HepG2 (cell line): ENCODE measurements around the gene METRN. TPM values are rescaled to one million over a fixed set of nuclear protein-coding genes. Genes with fewer than 3 reads are reported as not detected.

Experiments
- ATF7 ChIP-seq, 2 experiments: fragments of 450-650 bp in 1 of 2; sonication (generic) in 1 of 2; formaldehyde crosslinking in 1 of 2; IDR thresholded peaks; 2 replicates each; pipeline versions ENCODE4 v1.4.0 to v1.6.1; 2016 to 2020; ENCODE audit warnings: antibody characterized with exemption in 1 of 2, mild to moderate bottlenecking in 1 of 2, missing genetic modification reagents in 1 of 2
- CCAR2 ChIP-seq: fragments of 200-400 bp; formaldehyde crosslinking; optimal IDR thresholded peaks from 2 replicates; pipeline ENCODE3; 2018; ENCODE audit warnings: low read depth, mild to moderate bottlenecking, low read length, moderate library complexity
- CENPX ChIP-seq: sonication (generic); formaldehyde crosslinking; IDR thresholded peaks from 2 replicates; pipeline ENCODE4 v1.9.0; 2021; ENCODE audit warnings: mild to moderate bottlenecking, missing genetic modification reagents, moderate library complexity
- HNRNPL ChIP-seq: fragments of 200-400 bp; formaldehyde crosslinking; IDR thresholded peaks from 2 replicates; pipeline ENCODE4 v1.6.1; 2017; ENCODE audit warnings: mild to moderate bottlenecking, low read depth, low read length
- MBNL3 ChIP-seq: fragments of 250-450 bp; sonication (Bioruptor Pico); conservative IDR thresholded peaks from 2 replicates; pipeline ENCODE4 v1.8.0; 2022; ENCODE audit warnings: mild to moderate bottlenecking, inconsistent platforms
- NCOR1 ChIP-seq: fragments of 200-600 bp; sonication (generic); IDR thresholded peaks from 2 replicates; pipeline ENCODE4 v1.7.0; 2017; ENCODE audit warnings: antibody characterized with exemption, low read length, borderline replicate concordance
- PCBP1 ChIP-seq: fragments of 200-400 bp; formaldehyde crosslinking; IDR thresholded peaks from 2 replicates; pipeline ENCODE4 v1.6.1; 2017; ENCODE audit warnings: mild to moderate bottlenecking, low read depth, low read length, borderline replicate concordance
- PHB2 ChIP-seq: fragments of 450-650 bp; IDR thresholded peaks from 2 replicates; pipeline ENCODE4 v1.6.1; 2018; ENCODE audit not compliant: partially characterized antibody
- POLR2AphosphoS5 ChIP-seq: IDR thresholded peaks from 2 replicates; pipeline ENCODE4 v1.6.1; 2012; ENCODE audit warnings: low read depth, low read length
- PTBP1 ChIP-seq: fragments of 200-400 bp; formaldehyde crosslinking; IDR thresholded peaks from 2 replicates; pipeline ENCODE4 v1.6.1; 2018; ENCODE audit warnings: low read length, low read depth; ENCODE audit not compliant: poor library complexity, severe bottlenecking
- RCOR2 ChIP-seq: IDR thresholded peaks from 2 replicates; pipeline ENCODE4 v1.6.1; 2016; ENCODE audit warnings: missing biosample characterization, missing genetic modification reagents
- SMAD9 ChIP-seq: sonication (generic); formaldehyde crosslinking; IDR thresholded peaks from 2 replicates; pipeline ENCODE4 v1.5.1; 2020; ENCODE audit warnings: mild to moderate bottlenecking, missing genetic modification reagents
- TSC22D2 ChIP-seq: sonication (generic); formaldehyde crosslinking; IDR thresholded peaks from 2 replicates; pipeline ENCODE4 v1.5.1; 2020; ENCODE audit warnings: missing genetic modification reagents, mild to moderate bottlenecking, borderline replicate concordance
- ZNF276 ChIP-seq: sonication (generic); formaldehyde crosslinking; IDR thresholded peaks from 2 replicates; pipeline ENCODE4 v1.4.0; 2020; ENCODE audit warnings: mild to moderate bottlenecking, low read depth, missing genetic modification reagents
- ZNF547 ChIP-seq: sonication (generic); formaldehyde crosslinking; IDR thresholded peaks from 2 replicates; pipeline ENCODE4 v1.5.1; 2020; ENCODE audit warnings: mild to moderate bottlenecking, missing genetic modification reagents
- ZNF672 ChIP-seq: sonication (generic); formaldehyde crosslinking; IDR thresholded peaks from 2 replicates; pipeline ENCODE4 v1.8.1; 2022; ENCODE audit warnings: missing genetic modification reagents
- ZNF850 ChIP-seq: sonication (generic); formaldehyde crosslinking; conservative IDR thresholded peaks from 2 replicates; pipeline ENCODE4 v1.9.0; 2021; ENCODE audit warnings: mild to moderate bottlenecking, missing genetic modification reagents
- polyA plus RNA-seq, 8 experiments: library from polyadenylated mRNA; depleted of rRNA in 3 of 8; stranded (reverse) in 7 of 8; unstranded in 1 of 8; fragments of >200 nt; fragmentation: Illumina TruSeq in 4 of 8; extraction: Trizol in 4 of 8; gene quantifications; 2 replicates each; pipeline versions ENCODE4 v1.2.1 to v1.2.3, GENCODE V29; 2011 to 2016; ENCODE audit warnings: low read depth in 4 of 8, missing spikeins in 1 of 8, mixed read lengths in 1 of 8; ENCODE audit not compliant: insufficient read depth in 1 of 8
- total RNA-seq, 5 experiments: library from RNA; depleted of rRNA; stranded (reverse); fragments of >200 nt; fragmentation: Illumina TruSeq; extraction: Trizol; gene quantifications; 2 replicates each; pipeline ENCODE4 v1.2.3, GENCODE V29; 2016; ENCODE audit warnings: low read depth in 1 of 5
- TF ChIP-seq, protein P1 (sequence below): sonication (generic); formaldehyde crosslinking; IDR thresholded peaks from 2 replicates; pipeline ENCODE4 v1.4.0; 2020; ENCODE audit warnings: low read depth, mild to moderate bottlenecking, missing genetic modification reagents
- TF ChIP-seq, protein P2 (sequence below): IDR thresholded peaks from 2 replicates; pipeline ENCODE4 v1.6.1; 2018; ENCODE audit warnings: missing genetic modification reagents
- TF ChIP-seq, protein P3 (sequence below): sonication (generic); formaldehyde crosslinking; IDR thresholded peaks from 2 replicates; pipeline ENCODE4 v1.4.0; 2020; ENCODE audit warnings: missing genetic modification reagents, borderline replicate concordance

The METRN gene
- total and polyA plus RNA-seq, 2 of the 13 experiments (the other 11 are each of a cell fraction or from before 2014, with no cell fraction given), result 25.5 to 46.1 TPM

DNA sequence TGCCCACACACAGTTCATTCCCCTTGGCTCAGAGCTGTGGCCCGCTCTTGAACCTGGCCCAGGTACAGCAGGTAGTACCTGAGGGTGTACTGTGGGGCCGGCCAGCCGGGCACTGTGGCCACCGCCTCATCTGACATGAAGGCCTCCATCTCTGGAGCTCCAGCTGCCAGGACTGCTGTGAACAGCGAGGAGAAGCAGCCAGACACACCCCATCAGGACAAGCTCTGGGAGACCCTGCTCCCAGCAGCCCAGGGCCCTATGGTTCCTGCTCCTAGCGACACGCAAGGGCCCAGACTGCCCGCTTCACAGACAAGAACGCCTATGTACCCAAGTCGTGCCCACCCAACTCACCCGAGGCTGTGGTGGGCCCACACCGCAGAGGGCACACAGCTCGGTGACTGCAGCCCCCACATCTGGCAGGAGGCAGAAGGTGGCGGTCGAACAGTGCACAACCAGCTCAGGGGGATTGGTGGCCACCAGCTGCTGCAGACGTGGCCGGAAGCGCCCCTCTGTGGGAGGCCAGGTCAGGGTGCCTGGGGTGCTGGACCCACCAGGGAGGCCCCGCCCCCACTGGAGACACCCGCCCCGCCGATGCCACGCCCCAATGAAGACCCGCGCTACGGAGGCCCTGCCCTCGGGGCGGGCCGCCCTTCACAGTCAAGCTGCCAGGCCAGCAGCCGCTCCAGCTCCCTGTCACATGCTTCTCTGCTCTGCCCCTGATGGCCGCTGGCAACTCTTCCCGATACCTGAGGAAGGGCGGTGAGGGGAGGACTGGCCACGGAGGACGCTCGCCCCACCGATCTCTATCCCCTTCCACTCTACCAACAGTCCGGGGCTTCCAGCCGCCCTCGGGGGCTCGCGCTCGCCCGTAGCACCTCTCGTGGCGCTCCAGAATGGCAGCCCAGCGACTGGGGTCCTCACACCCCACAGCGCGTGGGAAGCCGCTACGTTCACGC lies 35.8 kb upstream of the METRN start (continued):
- TF ChIP-seq ZNF547 (CRISPR knock-in tag), result peak; percentile 54; the same call in 1 of the 2 replicates
- no peak for TF ChIP-seq PCBP1
- no peak for TF ChIP-seq ZNF276 (CRISPR knock-in tag)
- no peak for TF ChIP-seq ATF7 (IDR thresholded peaks at IDR 0.05)
- peak; percentile 39; the same call in 1 of the 2 replicates for TF ChIP-seq ATF7 (CRISPR knock-in tag; IDR thresholded peaks at IDR 0.05)
- TF ChIP-seq SMAD9, result no peak
- TF ChIP-seq HNRNPL, result peak; percentile 65; the same call in 1 of the 2 replicates
- no peak for TF ChIP-seq TSC22D2 (CRISPR knock-in tag)
- TF ChIP-seq, protein P1, sequence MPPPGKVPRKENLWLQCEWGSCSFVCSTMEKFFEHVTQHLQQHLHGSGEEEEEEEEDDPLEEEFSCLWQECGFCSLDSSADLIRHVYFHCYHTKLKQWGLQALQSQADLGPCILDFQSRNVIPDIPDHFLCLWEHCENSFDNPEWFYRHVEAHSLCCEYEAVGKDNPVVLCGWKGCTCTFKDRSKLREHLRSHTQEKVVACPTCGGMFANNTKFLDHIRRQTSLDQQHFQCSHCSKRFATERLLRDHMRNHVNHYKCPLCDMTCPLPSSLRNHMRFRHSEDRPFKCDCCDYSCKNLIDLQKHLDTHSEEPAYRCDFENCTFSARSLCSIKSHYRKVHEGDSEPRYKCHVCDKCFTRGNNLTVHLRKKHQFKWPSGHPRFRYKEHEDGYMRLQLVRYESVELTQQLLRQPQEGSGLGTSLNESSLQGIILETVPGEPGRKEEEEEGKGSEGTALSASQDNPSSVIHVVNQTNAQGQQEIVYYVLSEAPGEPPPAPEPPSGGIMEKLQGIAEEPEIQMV (CRISPR knock-in tag), result 0 out of 2 replicates have a peak, but pooled peaks have one; percentile 15
- TF ChIP-seq CCAR2, result no peak
- TF ChIP-seq POLR2AphosphoS5, result peak; percentile 71
- TF ChIP-seq, protein P2, sequence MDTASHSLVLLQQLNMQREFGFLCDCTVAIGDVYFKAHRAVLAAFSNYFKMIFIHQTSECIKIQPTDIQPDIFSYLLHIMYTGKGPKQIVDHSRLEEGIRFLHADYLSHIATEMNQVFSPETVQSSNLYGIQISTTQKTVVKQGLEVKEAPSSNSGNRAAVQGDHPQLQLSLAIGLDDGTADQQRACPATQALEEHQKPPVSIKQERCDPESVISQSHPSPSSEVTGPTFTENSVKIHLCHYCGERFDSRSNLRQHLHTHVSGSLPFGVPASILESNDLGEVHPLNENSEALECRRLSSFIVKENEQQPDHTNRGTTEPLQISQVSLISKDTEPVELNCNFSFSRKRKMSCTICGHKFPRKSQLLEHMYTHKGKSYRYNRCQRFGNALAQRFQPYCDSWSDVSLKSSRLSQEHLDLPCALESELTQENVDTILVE, result no peak
- no peak for TF ChIP-seq ZNF850 (CRISPR knock-in tag)
- no peak for TF ChIP-seq RCOR2 (CRISPR knock-in tag)
- TF ChIP-seq, protein P3, sequence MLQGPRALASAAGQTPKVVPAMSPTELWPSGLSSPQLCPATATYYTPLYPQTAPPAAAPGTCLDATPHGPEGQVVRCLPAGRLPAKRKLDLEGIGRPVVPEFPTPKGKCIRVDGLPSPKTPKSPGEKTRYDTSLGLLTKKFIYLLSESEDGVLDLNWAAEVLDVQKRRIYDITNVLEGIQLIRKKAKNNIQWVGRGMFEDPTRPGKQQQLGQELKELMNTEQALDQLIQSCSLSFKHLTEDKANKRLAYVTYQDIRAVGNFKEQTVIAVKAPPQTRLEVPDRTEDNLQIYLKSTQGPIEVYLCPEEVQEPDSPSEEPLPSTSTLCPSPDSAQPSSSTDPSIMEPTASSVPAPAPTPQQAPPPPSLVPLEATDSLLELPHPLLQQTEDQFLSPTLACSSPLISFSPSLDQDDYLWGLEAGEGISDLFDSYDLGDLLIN (CRISPR knock-in tag), result peak; percentile 12; the same call in 1 of the 2 replicates
- TF ChIP-seq PHB2, result no peak
- no peak for TF ChIP-seq ZNF672 (CRISPR knock-in tag)
- no peak for TF ChIP-seq MBNL3
- TF ChIP-seq NCOR1, result no peak
- no peak for TF ChIP-seq CENPX (CRISPR knock-in tag)
- peak; percentile 68 for TF ChIP-seq PTBP1
